Spleen (tissue), 7 donors: ENCODE results near the gene CROCC2.

Experiments used
- POLR2A ChIP-seq, 3 donors: fragments of 450-650 bp; IDR thresholded peaks; one replicate each; pipeline ENCODE4 v1.5.1; 2017; ENCODE audit warnings: antibody characterized with exemption in 3 of 3, mild to moderate bottlenecking in 1 of 3
- POLR2AphosphoS5 ChIP-seq, 3 donors: sonication (generic); formaldehyde crosslinking; IDR thresholded peaks; one replicate each; pipeline ENCODE4 v1.5.1; 2017; ENCODE audit warnings: antibody characterized with exemption in 3 of 3
- TF ChIP-seq, protein P1 (sequence below), 11 experiments: fragments of 200-600 bp in 7 of 11; fragments of 450-650 bp in 4 of 11; sonication (generic) in 4 of 11; IDR thresholded peaks in 8 of 11; conservative IDR thresholded peaks in 3 of 11; 1 replicate in 7 of 11; 2 replicates in 4 of 11; pipeline versions ENCODE4 v1.4.0 to v1.8.0; 2016 to 2021; ENCODE audit warnings: antibody characterized with exemption in 11 of 11, inconsistent platforms in 4 of 11, mild to moderate bottlenecking in 1 of 11
- donor health status: DM: no; HTN: no; CAD: no; lungs with moderate emphysema.
- donor health status: DM: no; HTN: no; CAD: no.
- donor health status: DM: no; HTN: no; CAD: no.

DNA sequence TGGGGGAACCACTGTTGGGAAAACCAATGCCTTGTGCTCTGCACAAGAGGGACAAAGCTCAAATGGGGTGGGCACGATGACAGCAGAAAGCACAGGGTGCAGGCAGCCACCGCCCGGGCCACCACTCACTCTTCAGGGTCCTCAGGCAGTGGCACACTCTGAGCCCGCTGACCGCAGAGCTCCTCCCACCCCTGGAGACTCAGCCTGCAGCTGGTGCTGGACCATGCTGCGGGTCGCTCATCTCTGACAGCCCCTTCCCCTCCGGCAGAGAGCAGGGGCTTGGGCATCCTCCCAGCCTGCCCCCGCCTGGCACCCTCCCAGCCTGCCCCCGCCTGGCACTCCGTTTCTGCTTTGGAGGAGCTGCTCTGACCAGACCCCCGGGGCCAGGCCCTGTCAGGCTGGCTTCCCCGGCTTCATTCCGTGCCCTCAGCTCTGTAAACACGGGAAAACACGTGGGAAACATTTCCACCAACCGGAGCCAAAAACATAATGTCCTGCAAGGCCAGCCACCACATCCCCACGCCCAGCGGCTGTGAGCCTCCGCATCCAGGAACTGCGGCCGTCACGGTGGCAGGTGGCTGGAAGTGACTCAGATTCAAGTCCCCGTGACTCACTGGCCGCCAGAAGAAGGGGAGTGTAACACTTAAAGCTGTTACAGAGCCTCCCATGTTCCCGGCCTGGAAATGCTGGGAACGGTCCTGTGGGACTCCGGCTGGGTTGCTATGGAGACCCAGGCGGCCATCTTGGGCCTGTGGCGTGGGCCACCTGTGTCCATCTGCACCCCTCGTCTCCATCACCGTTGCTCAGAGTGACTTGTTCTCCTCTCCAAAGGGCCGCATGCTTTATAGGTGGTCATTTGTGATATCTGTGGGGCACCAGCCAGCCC lies 85.5 kb downstream of the CROCC2 start:
- TF ChIP-seq, protein P1, sequence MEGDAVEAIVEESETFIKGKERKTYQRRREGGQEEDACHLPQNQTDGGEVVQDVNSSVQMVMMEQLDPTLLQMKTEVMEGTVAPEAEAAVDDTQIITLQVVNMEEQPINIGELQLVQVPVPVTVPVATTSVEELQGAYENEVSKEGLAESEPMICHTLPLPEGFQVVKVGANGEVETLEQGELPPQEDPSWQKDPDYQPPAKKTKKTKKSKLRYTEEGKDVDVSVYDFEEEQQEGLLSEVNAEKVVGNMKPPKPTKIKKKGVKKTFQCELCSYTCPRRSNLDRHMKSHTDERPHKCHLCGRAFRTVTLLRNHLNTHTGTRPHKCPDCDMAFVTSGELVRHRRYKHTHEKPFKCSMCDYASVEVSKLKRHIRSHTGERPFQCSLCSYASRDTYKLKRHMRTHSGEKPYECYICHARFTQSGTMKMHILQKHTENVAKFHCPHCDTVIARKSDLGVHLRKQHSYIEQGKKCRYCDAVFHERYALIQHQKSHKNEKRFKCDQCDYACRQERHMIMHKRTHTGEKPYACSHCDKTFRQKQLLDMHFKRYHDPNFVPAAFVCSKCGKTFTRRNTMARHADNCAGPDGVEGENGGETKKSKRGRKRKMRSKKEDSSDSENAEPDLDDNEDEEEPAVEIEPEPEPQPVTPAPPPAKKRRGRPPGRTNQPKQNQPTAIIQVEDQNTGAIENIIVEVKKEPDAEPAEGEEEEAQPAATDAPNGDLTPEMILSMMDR (IDR thresholded peaks at IDR 0.05 in 8 of 11, conservative IDR thresholded peaks at IDR 0.05 in 3 of 11), result no peak
- TF ChIP-seq POLR2A (IDR thresholded peaks at IDR 0.05) (peak in 1 of 3 donors; percentile 23), POLR2AphosphoS5 (IDR thresholded peaks at IDR 0.05) (peak; percentile 85 to 90 (median 86))
